ENCODE results near the gene CLOCK. TPM values are rescaled to one million over a fixed set of nuclear protein-coding genes. Genes with fewer than 3 reads are reported as not detected.

The CLOCK gene
- total and polyA plus RNA-seq, 10 of the 15 experiments (the other 5 are each of a cell fraction or from before 2014, with no cell fraction given), result 2.8 to 11.7 (median 10.4) TPM

- no peaks in the 10 kb centered on the region for H3K36me3 ChIP-seq (ENCODE audit: control insufficient read depth in 2 of 2, insufficient read depth in 2 of 2, low read length in 1 of 2)
- H3K27ac ChIP-seq (ENCODE audit: control insufficient read depth, insufficient read depth), result peak overlapping the region; percentile 85
- RAD21 ChIA-PET (ENCODE audit: unreplicated experiment), result interaction anchor here (0.7 to 3.2 kb wide), 4 partner anchors 25 to 403 kb away, joined by 3 to 22 read pairs (median 7); partner anchors contain the start of gene TMEM165
- H2AFZ ChIP-seq (ENCODE audit: control insufficient read depth, low read depth, low read length), result peak overlapping the region; percentile 73
- H3K4me1 ChIP-seq (ENCODE audit: control insufficient read depth, insufficient read depth, low read length), result no peaks in the 10 kb centered on the region
- H3K9me3 ChIP-seq (replicated peaks; ENCODE audit: control insufficient read depth, insufficient read depth, low read length), result no peaks in the 10 kb centered on the region
- 7% methylated on average over 6 of the region's 6 CpGs for WGBS (ENCODE audit: insufficient coverage, insufficient replicate concordance, low lambda C conversion rate, missing lambda C conversion rate)
- H4K20me1 ChIP-seq (ENCODE audit: control insufficient read depth, insufficient read depth), result no peaks in the 10 kb centered on the region
- FAIRE-seq, result no peak
- in situ Hi-C loops (cut with MboI), result loop anchor here (5.0 kb wide), 1 partner anchor 148 kb away; the partner anchor contains the start of gene TMEM165
- H3K79me2 ChIP-seq (ENCODE audit: control insufficient read depth, insufficient read depth, low read length), result peaks cover 38% of the 10 kb centered on the region
- no peaks in the 10 kb centered on the region for H3K27me3 ChIP-seq (replicated peaks in 1 of 2; ENCODE audit: control insufficient read depth in 2 of 2, insufficient read depth in 2 of 2, low read length in 1 of 2)
- no peak for TF ChIP-seq ZBED1 (IDR thresholded peaks at IDR 0.05; ENCODE audit: borderline replicate concordance)
- no peak for TF ChIP-seq KLF5 (IDR thresholded peaks at IDR 0.05; ENCODE audit: partially characterized antibody)
- TF ChIP-seq ZNF384 (IDR thresholded peaks at IDR 0.05; ENCODE audit: borderline replicate concordance, low read depth, low read length), result no peak
- no peak for TF ChIP-seq RB1 (IDR thresholded peaks at IDR 0.05; ENCODE audit: borderline replicate concordance)
- no peak for TF ChIP-seq ETV6 (conservative IDR thresholded peaks at IDR 0.05 in 1 of 2, IDR thresholded peaks at IDR 0.05 in 1 of 2; ENCODE audit: borderline replicate concordance in 1 of 2, low read depth in 1 of 2)
- TF ChIP-seq ATF3 (IDR thresholded peaks at IDR 0.05; ENCODE audit: borderline replicate concordance, extremely low read depth, low read depth, low read length), result no peak
- no peak for TF ChIP-seq GATAD2B (conservative IDR thresholded peaks at IDR 0.05; ENCODE audit: low read depth)
- no peak for TF ChIP-seq IRF3 (IDR thresholded peaks at IDR 0.05)
- no peak for TF ChIP-seq SIN3A (IDR thresholded peaks at IDR 0.05; ENCODE audit: low read depth, low read length)
- no peak for TF ChIP-seq USF2 (IDR thresholded peaks at IDR 0.05; ENCODE audit: borderline replicate concordance, low read depth, low read length)
- no peak for TF ChIP-seq E2F8 (IDR thresholded peaks at IDR 0.05; ENCODE audit: low read depth, partially characterized antibody)
- TF ChIP-seq MYB (IDR thresholded peaks at IDR 0.05; ENCODE audit: borderline replicate concordance, low read depth, low read length), result no peak
- TF ChIP-seq FOXM1 (IDR thresholded peaks at IDR 0.05; ENCODE audit: low read depth, low read length), result no peak
- no peak for TF ChIP-seq ELK1 (IDR thresholded peaks at IDR 0.05; ENCODE audit: low read depth, low read length)
- no peak for TF ChIP-seq TAF1 (IDR thresholded peaks at IDR 0.05; ENCODE audit: borderline replicate concordance, low read depth, low read length)
- no peak for TF ChIP-seq CBX5 (IDR thresholded peaks at IDR 0.05; ENCODE audit: low read depth)
- TF ChIP-seq PAX8 (IDR thresholded peaks at IDR 0.05), result no peak
- peak overlapping the region; percentile 87 for H3K9ac ChIP-seq (ENCODE audit: control insufficient read depth, insufficient read depth, low read length)
- no peak for DNase-seq (ENCODE audit: low read depth, low spot score)
- SMC1A ChIA-PET (ENCODE audit: uncharacterized antibody, unreplicated experiment), result interaction anchor here (0.8 to 1.7 kb wide), 8 partner anchors 12 to 321 kb away, joined by 3 to 5 read pairs (median 4); partner anchors contain the start of genes SRD5A3 and TMEM165
- peak overlapping the region; percentile 80 for H3K4me3 ChIP-seq
- intact Hi-C loops (cut with micrococcal nuclease; ENCODE audit: unreplicated experiment), result loop anchor here (5.0 to 10.0 kb wide), 2 partner anchors 98 to 890 kb away; partner anchors contain the start of genes PAICS and PPAT
- CTCF ChIA-PET, result interaction anchor here (1.2 to 2.6 kb wide), 3 partner anchors 9 to 322 kb away, joined by 4 to 10 read pairs (median 5); no protein-coding TSS in a partner anchor
- POLR2A ChIA-PET, result interaction anchor here (0.6 to 2.5 kb wide), 4 partner anchors 41 to 150 kb away, joined by 3 to 10 read pairs (median 4); no protein-coding TSS in a partner anchor
- BruUV-seq (replicated peaks), result TSS peak; percentile 50
- no peak for ATAC-seq
- peak overlapping the region; percentile 85 for H3K4me2 ChIP-seq (ENCODE audit: control insufficient read depth, insufficient read depth)
Observed at GRCh38 chr4:55545151-55545550, 1.6 kb downstream of the CLOCK start.
